ENCODE data around the gene RGR.

Gene RGR

GRCh38 chr10:84221916-84222315 lies 22.9 kb upstream of the RGR start:
- DNase-seq (ENCODE audit: low spot score), result no peak

- DNase-seq (ENCODE audit: low spot score), result no peak
Measured at GRCh38 chr10:84224411-84225028, 20.3 kb upstream of the RGR start.

GRCh38 chr10:84225427-84226173 lies 19.3 kb upstream of the RGR start, which contains the start of gene LRIT2:
TSS of gene LRIT2 (minus strand) at chr10:84225544. CDS start at chr10:84225520, 24 bp downstream.
- DNase-seq (ENCODE audit: low spot score), result no peak

- no peak for DNase-seq (ENCODE audit: low spot score)
Measured at GRCh38 chr10:84226616-84227015, 18.2 kb upstream of the RGR start.

- DNase-seq (ENCODE audit: low spot score), result no peak
Measured at GRCh38 chr10:84227810-84228209, 17.0 kb upstream of the RGR start.

- no peak for DNase-seq (ENCODE audit: low spot score)
Measured at GRCh38 chr10:84230359-84230758, 14.5 kb upstream of the RGR start.

- no peak for DNase-seq (ENCODE audit: low spot score)
Measured at GRCh38 chr10:84232376-84232775, 12.5 kb upstream of the RGR start.

- no peak for DNase-seq (ENCODE audit: low spot score)
Measured at GRCh38 chr10:84233940-84234339, 10.9 kb upstream of the RGR start.

GRCh38 chr10:84234479-84234878 lies 10.4 kb upstream of the RGR start:
- DNase-seq (ENCODE audit: low spot score), result no peak

- DNase-seq (ENCODE audit: low spot score), result no peak
Measured at GRCh38 chr10:84235096-84235495, 9.8 kb upstream of the RGR start.

- DNase-seq (ENCODE audit: low spot score), result no peak
Measured at GRCh38 chr10:84236807-84237198, 8.1 kb upstream of the RGR start.

- DNase-seq (ENCODE audit: low spot score), result no peak
Measured at GRCh38 chr10:84237199-84238051, 7.4 kb upstream of the RGR start.

GRCh38 chr10:84238909-84239308 lies 5.9 kb upstream of the RGR start:
- no peak for DNase-seq (ENCODE audit: low spot score)

- DNase-seq (ENCODE audit: low spot score), result no peak
Measured at GRCh38 chr10:84241185-84241790, 3.6 kb upstream of the RGR start, which contains the start of gene LRIT1. TSS of gene LRIT1 (minus strand) at chr10:84241546. CDS start at chr10:84241439, 107 bp downstream.

- DNase-seq (ENCODE audit: low spot score), result no peak
Measured at GRCh38 chr10:84243759-84244158, 1.1 kb upstream of the RGR start.

GRCh38 chr10:84247496-84247895 lies 2.6 kb downstream of the RGR start:
- DNase-seq (ENCODE audit: low spot score), result no peak

- no peak for DNase-seq (ENCODE audit: low spot score)
Measured at GRCh38 chr10:84248794-84249193, 3.9 kb downstream of the RGR start.

- DNase-seq (ENCODE audit: low spot score), result no peak
Measured at GRCh38 chr10:84254552-84255478, 10.0 kb downstream of the RGR start.

GRCh38 chr10:84256510-84257342 lies 11.9 kb downstream of the RGR start:
- no peak for DNase-seq (ENCODE audit: low spot score)

GRCh38 chr10:84257343-84258020 lies 12.6 kb downstream of the RGR start:
- no peak for DNase-seq (ENCODE audit: low spot score)

Data from RKO (cell line).